Measurements from ENCODE around the gene MICAL2. TPM values are rescaled to one million over a fixed set of nuclear protein-coding genes. Genes with fewer than 3 reads are reported as not detected.

Gene MICAL2
- total and polyA plus RNA-seq, 2 of the 8 experiments (the other 6 are each of a cell fraction or from before 2014, with no cell fraction given): 1.3 to 4.1 TPM

DNA sequence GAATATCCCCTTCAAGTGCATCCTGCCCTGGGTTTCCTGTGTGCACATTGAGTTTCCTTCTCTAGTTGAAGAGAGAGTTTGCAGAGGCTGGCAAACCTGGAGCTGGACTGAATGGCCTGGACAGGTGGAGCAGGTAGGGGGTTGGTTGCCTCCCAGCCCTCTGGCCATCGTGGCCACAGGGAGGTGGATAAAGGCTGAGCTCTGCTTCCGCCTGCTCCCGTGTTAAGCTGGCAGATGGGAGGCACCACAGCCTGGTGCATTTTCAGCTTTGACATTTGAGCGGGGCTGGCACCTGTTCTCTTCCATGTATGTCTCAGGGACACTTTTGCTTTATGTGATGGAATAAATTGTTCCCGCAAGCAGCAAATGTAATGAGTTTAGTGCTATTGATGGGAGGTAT is 11.1 kb downstream of the MICAL2 start (continued):
- no peak for TF ChIP-seq CEBPB (IDR thresholded peaks at IDR 0.05; ENCODE audit: low read depth, low read length)
- no peak for TF ChIP-seq GTF2F1 (IDR thresholded peaks at IDR 0.05; ENCODE audit: borderline replicate concordance, low read depth, low read length)
- no peak for TF ChIP-seq SAP30 (IDR thresholded peaks at IDR 0.05; ENCODE audit: insufficient read depth, insufficient replicate concordance, low read length)
- no peak for TF ChIP-seq CREB1 (IDR thresholded peaks at IDR 0.05)
- TF ChIP-seq BACH1 (IDR thresholded peaks at IDR 0.05; ENCODE audit: low read length): no peak
- no peak for TF ChIP-seq EP300 (IDR thresholded peaks at IDR 0.05; ENCODE audit: borderline replicate concordance in 1 of 2, low read depth in 2 of 2, low read length in 2 of 2)
- no peak for TF ChIP-seq SIN3A (conservative IDR thresholded peaks at IDR 0.05 in 1 of 2, IDR thresholded peaks at IDR 0.05 in 1 of 2; ENCODE audit: low read depth in 1 of 2, low read length in 2 of 2)
- no peak for TF ChIP-seq TBP (IDR thresholded peaks at IDR 0.05; ENCODE audit: low read depth, low read length)

All from H1 (cell line).